ENCODE measurements around the gene FOXP1. TPM values are rescaled to one million over a fixed set of nuclear protein-coding genes. Genes with fewer than 3 reads are reported as not detected.

FOXP1 gene
- polyA plus RNA-seq, 1 donor from 2014 or later: 5.6 TPM

- no peaks in the 10 kb centered on the region for H3K27me3 ChIP-seq (ENCODE audit: insufficient read depth, low read depth, low read length)
- H3K79me2 ChIP-seq (replicated peaks; ENCODE audit: insufficient read depth, low read length): no peaks in the 10 kb centered on the region
- no peak overlapping the region for H3K4me2 ChIP-seq (ENCODE audit: low read length)
- no peak overlapping the region for H3K27ac ChIP-seq (ENCODE audit: low read length)
- no peaks in the 10 kb centered on the region for H3K36me3 ChIP-seq (ENCODE audit: insufficient read depth, low read length)
- H3K9ac ChIP-seq (ENCODE audit: low read length): no peak overlapping the region
- H3K9me3 ChIP-seq (ENCODE audit: low read length): no peaks in the 10 kb centered on the region
- no peaks in the 10 kb centered on the region for H3K9me2 ChIP-seq (ENCODE audit: insufficient read depth, low read length)
- H2AFZ ChIP-seq (ENCODE audit: low read depth, low read length): no peak overlapping the region
- no peaks in the 10 kb centered on the region for H4K20me1 ChIP-seq (ENCODE audit: insufficient read depth)
- H3F3A ChIP-seq (ENCODE audit: insufficient read depth, low read length, poor library complexity, severe bottlenecking): no peaks in the 10 kb centered on the region
- TF ChIP-seq EP300 (conservative IDR thresholded peaks at IDR 0.05; ENCODE audit: poor library complexity, severe bottlenecking): no peak
- no peak for TF ChIP-seq RAD21 (conservative IDR thresholded peaks at IDR 0.05)
- no peak for TF ChIP-seq REST (IDR thresholded peaks at IDR 0.05; ENCODE audit: borderline replicate concordance)
- no peak for TF ChIP-seq TAF1 (IDR thresholded peaks at IDR 0.05; ENCODE audit: low read depth)
- TF ChIP-seq POLR2AphosphoS5 (IDR thresholded peaks at IDR 0.05): no peak
- TF ChIP-seq SMC3 (conservative IDR thresholded peaks at IDR 0.05; ENCODE audit: poor library complexity): no peak
- TF ChIP-seq MXI1 (conservative IDR thresholded peaks at IDR 0.05; ENCODE audit: poor library complexity, severe bottlenecking): no peak
- TF ChIP-seq CTCF (IDR thresholded peaks at IDR 0.05; ENCODE audit: poor library complexity, severe bottlenecking): no peak
- TF ChIP-seq EZH2 (IDR thresholded peaks at IDR 0.05; ENCODE audit: borderline replicate concordance, insufficient read depth, low read length, poor library complexity, severe bottlenecking): no peak
- H3K4me3 ChIP-seq (ENCODE audit: low read length): no peak overlapping the region
Observed at GRCh38 chr3:71360764-71361163, 222.8 kb downstream of the FOXP1 start.

- TF ChIP-seq TAF1 (IDR thresholded peaks at IDR 0.05; ENCODE audit: low read depth) (no peak), CTCF (IDR thresholded peaks at IDR 0.05; ENCODE audit: poor library complexity, severe bottlenecking) (no peak), RAD21 (conservative IDR thresholded peaks at IDR 0.05) (no peak), SMC3 (conservative IDR thresholded peaks at IDR 0.05; ENCODE audit: poor library complexity) (no peak), REST (IDR thresholded peaks at IDR 0.05; ENCODE audit: borderline replicate concordance) (no peak), MXI1 (conservative IDR thresholded peaks at IDR 0.05; ENCODE audit: poor library complexity, severe bottlenecking) (no peak), EZH2 (IDR thresholded peaks at IDR 0.05; ENCODE audit: borderline replicate concordance, insufficient read depth, low read length, poor library complexity, severe bottlenecking) (no peak), POLR2AphosphoS5 (IDR thresholded peaks at IDR 0.05) (no peak), EP300 (conservative IDR thresholded peaks at IDR 0.05; ENCODE audit: poor library complexity, severe bottlenecking) (no peak)
- H3F3A ChIP-seq (ENCODE audit: insufficient read depth, low read length, poor library complexity, severe bottlenecking): no peaks in the 10 kb centered on the region
- no peak overlapping the region for H3K4me2 ChIP-seq (ENCODE audit: low read length)
- H3K9me3 ChIP-seq (ENCODE audit: low read length): no peaks in the 10 kb centered on the region
- H3K36me3 ChIP-seq (ENCODE audit: insufficient read depth, low read length): no peaks in the 10 kb centered on the region
- H3K27ac ChIP-seq (ENCODE audit: low read length): no peak overlapping the region
- H3K9me2 ChIP-seq (ENCODE audit: insufficient read depth, low read length): no peaks in the 10 kb centered on the region
- no peaks in the 10 kb centered on the region for H3K79me2 ChIP-seq (replicated peaks; ENCODE audit: insufficient read depth, low read length)
- no peaks in the 10 kb centered on the region for H4K20me1 ChIP-seq (ENCODE audit: insufficient read depth)
- no peak overlapping the region for H3K9ac ChIP-seq (ENCODE audit: low read length)
- no peak overlapping the region for H3K4me3 ChIP-seq (ENCODE audit: low read length)
- H3K27me3 ChIP-seq (ENCODE audit: insufficient read depth, low read depth, low read length): no peaks in the 10 kb centered on the region
- no peak overlapping the region for H2AFZ ChIP-seq (ENCODE audit: low read depth, low read length)
Observed at GRCh38 chr3:71360180-71360579, 223.3 kb downstream of the FOXP1 start.
